GM18951 (cell line): ENCODE measurements around the gene HBD.

Source experiments
- POLR2A ChIP-seq: IDR thresholded peaks from 4 replicates; pipeline ENCODE4 v1.6.1; 2011; ENCODE audit warnings: mild to moderate bottlenecking; ENCODE audit not compliant: insufficient read length, insufficient read depth; ENCODE audit errors: extremely low read depth
- in situ Hi-C: fragments of 300-500 bp; cut with MboI; formaldehyde crosslinking; loops from one replicate; pipeline ENCODE4 v1.12.0; 2022; ENCODE audit warnings: low sequenced_read_pairs, mixed read lengths, inconsistent platforms; ENCODE audit not compliant: unreplicated experiment

HBD gene

DNA sequence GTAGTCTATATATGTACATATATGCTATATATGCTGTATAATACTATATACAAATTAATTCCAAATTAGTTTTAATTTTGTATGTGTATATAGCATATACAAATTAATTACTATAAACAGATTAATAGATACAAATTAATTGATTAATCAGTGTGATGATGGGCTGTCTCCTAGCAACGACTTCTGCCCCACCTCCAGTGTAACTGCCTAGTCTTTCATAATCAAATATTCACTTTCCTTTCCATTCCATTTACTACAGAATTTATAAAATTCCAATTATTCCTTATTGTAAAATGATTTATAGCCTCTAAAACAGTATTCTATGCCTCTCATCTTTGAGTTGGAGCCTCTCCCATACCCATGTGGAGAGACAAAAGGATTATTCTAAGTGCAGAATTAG, 976 bp downstream of the HBD start:
- in situ Hi-C loops, result no loop called here
- no peak for TF ChIP-seq POLR2A

DNA sequence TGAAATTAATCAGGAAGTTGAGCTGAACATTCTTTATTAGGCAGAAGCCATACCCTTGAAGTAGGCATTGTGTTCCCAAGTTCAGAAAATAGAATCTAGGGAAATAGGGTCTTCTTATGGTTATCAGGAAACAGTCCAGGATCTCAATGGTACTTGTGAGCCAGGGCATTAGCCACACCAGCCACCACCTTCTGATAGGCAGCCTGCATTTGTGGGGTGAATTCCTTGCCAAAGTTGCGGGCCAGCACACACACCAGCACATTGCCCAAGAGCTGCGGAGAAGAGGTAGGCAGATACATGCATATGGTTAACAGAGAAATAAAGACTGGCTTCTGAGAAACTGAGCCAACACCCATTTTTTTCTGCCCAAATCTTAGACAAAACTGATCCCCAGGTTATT, 1.5 kb downstream of the HBD start:
- TF ChIP-seq POLR2A, result no peak
- in situ Hi-C loops, result no loop called here

DNA sequence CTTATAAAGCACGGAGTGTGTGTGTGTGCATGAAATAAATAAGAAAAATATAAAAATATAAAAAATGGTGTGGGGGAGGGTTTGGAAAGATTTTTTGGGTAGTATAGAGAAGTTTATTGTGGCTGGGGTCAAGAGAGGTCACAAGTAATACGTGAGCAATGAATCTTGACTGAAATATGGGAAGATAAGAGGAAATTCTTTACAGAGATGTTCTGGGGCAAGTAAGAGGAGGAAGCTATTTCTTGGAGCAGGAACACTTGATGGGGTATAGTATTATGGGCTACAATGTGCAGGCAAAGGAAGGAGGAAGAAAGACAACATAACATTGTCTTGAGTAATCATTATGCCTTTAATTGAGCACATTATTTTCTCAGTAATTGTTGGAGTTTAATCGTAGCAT, 2.1 kb downstream of the HBD start:
- in situ Hi-C loops, result no loop called here
- TF ChIP-seq POLR2A, result no peak

DNA sequence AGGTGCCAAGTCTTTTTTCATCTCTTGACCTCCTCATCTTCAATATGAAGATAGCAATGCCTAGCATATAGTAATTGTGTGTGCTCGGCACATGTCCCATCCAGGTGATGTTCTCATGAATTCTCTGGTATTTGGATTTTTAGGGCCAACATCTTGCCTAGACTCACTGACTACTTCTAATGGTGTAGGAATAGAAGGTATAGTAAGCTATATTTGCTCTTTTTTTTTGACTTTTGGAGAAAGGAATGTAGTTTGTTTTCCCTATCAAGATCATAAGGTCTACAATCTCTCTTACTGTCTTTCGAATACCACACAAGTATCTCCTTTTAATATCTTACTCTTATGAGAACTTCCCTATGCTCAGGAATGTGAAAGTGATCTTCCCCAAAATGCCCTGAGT, 3.2 kb downstream of the HBD start:
- in situ Hi-C loops, result no loop called here
- TF ChIP-seq POLR2A, result no peak

DNA sequence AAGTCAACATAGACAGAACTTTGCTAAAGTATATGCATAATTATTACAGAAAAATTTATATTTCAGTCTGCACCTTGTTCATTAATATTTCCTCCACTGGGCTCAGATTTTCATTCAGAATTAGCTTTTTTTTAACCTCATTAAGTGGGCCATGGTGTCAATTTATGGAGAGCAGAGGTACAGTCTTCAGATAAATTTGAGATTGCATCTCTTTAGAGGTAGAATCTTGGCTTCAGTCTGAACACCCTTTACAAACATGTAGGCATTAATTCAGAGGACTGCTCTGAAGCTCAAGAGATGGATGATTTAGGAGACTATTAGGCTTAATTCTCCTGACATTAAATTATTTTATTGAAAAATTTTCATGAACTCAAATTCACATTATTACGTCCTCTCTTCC, 4.0 kb downstream of the HBD start:
- no peak for TF ChIP-seq POLR2A
- in situ Hi-C loops, result no loop called here

DNA sequence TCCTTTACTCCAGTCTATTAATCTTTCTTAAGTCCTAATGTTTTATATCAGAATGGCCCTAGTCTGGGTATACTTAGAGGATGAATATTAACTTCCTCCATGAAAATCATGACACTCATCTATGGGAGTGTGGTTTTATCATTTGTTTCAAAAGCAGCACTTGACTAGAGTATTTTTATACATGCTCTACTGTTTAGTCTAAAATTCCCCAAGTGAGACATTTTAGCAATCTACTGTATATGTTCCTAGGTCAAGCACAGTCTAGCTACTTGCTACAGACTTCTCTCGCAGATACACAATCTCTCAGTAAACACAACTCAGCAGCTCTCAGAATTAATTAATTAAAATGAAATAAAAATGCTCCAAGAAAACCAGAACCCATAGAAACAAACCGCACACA, 4.5 kb downstream of the HBD start:
- no peak for TF ChIP-seq POLR2A
- in situ Hi-C loops, result no loop called here

DNA sequence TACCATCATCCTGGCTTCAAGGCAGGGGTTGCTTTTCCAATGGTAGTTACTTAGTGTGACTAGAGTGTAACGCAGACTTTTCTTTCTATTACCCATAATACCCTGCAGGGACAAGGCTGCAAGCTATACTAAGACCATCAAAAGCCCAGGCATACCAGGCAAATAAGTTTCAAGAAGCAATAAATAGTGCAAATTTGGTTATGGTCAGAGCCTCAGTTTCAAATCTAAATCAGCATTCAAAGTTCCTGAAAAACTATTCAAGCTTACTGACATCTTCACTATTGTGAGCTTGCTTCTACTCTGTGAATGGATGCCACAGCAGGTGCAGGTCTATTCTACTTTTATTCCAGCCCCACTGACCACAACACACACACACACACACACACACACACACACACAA, 4.9 kb downstream of the HBD start:
- TF ChIP-seq POLR2A, result no peak
- in situ Hi-C loops, result no loop called here

DNA sequence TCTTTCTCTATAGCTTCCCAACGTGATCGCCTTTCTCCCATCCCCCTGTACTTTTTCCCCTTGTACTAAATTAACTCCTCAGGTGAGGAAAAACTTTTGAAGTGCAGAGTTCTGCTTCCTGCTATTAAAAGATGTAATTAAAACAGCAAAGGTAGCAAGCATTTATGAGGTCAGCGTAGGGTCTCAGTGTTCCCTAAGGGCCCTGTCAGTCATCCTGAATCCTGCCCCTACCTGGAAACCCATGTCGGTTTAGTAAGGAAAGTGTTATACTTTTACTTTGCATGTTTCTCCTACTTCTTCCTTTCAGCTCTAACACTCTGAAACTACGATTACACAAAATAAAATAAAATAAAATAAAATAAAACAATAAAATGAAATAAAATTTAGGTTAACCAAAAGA, 6.2 kb downstream of the HBD start:
- in situ Hi-C loops, result no loop called here
- no peak for TF ChIP-seq POLR2A

DNA sequence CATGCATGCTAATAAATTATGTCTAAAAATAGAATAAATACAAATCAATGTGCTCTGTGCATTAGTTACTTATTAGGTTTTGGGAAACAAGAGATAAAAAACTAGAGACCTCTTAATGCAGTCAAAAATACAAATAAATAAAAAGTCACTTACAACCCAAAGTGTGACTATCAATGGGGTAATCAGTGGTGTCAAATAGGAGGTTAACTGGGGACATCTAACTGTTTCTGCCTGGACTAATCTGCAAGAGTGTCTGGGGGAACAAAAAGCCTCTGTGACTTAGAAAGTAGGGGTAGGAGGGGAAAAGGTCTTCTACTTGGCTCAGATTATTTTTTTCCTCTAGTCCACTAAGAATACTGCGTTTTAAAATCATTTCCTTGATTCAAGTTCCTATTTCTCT, 6.6 kb downstream of the HBD start:
- in situ Hi-C loops, result no loop called here
- TF ChIP-seq POLR2A, result no peak

DNA sequence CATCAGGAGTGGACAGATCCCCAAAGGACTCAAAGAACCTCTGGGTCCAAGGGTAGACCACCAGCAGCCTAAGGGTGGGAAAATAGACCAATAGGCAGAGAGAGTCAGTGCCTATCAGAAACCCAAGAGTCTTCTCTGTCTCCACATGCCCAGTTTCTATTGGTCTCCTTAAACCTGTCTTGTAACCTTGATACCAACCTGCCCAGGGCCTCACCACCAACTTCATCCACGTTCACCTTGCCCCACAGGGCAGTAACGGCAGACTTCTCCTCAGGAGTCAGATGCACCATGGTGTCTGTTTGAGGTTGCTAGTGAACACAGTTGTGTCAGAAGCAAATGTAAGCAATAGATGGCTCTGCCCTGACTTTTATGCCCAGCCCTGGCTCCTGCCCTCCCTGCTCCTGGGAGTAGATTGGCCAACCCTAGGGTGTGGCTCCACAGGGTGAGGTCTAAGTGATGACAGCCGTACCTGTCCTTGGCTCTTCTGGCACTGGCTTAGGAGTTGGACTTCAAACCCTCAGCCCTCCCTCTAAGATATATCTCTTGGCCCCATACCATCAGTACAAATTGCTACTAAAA, 7.5 kb downstream of the HBD start, which contains the start of gene HBB:
Gene HBB (minus strand): TSS at position 340 of the 579 bp plus-strand sequence. CDS start 50 bp downstream, at position 290.
- no peak for TF ChIP-seq POLR2A
- in situ Hi-C loops, result no loop called here

DNA sequence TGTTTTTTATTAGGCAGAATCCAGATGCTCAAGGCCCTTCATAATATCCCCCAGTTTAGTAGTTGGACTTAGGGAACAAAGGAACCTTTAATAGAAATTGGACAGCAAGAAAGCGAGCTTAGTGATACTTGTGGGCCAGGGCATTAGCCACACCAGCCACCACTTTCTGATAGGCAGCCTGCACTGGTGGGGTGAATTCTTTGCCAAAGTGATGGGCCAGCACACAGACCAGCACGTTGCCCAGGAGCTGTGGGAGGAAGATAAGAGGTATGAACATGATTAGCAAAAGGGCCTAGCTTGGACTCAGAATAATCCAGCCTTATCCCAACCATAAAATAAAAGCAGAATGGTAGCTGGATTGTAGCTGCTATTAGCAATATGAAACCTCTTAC, 8.8 kb downstream of the HBD start:
- in situ Hi-C loops, result no loop called here
- TF ChIP-seq POLR2A, result no peak

DNA sequence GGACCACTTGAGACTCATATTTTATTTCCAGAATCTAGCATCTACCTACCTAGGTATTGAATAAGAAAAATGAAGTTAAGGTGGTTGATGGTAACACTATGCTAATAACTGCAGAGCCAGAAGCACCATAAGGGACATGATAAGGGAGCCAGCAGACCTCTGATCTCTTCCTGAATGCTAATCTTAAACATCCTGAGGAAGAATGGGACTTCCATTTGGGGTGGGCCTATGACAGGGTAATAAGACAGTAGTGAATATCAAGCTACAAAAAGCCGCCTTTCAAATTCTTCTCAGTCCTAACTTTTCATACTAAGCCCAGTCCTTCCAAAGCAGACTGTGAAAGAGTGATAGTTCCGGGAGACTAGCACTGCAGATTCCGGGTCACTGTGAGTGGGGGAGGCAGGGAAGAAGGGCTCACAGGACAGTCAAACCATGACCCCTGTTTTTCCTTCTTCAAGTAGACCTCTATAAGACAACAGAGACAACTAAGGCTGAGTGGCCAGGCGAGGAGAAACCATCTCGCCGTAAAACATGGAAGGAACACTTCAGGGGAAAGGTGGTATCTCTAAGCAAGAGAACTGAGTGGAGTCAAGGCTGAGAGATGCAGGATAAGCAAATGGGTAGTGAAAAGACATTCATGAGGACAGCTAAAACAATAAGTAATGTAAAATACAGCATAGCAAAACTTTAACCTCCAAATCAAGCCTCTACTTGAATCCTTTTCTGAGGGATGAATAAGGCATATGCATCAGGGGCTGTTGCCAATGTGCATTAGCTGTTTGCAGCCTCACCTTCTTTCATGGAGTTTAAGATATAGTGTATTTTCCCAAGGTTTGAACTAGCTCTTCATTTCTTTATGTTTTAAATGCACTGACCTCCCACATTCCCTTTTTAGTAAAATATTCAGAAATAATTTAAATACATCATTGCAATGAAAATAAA, 9.5 kb downstream of the HBD start:
- in situ Hi-C loops, result no loop called here
- no peak for TF ChIP-seq POLR2A

DNA sequence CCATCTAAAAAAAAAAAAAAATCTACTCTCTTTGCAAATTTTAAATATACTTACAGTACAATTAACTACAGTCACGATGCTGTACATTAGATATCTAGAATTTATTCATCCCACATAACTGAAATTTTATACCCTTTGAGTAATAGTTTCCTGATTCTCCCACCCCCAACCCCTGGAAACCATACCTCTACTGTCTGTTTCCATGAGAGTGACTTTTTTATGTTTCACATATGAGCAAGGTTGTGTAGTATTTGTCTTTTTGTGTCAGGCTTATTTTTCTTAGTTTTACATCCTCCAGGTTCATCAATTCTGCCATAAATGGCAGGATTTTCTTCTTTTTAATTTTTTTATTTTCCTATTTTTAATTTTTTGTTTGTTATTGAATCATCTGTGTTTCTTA, 10.6 kb downstream of the HBD start:
- no peak for TF ChIP-seq POLR2A

DNA sequence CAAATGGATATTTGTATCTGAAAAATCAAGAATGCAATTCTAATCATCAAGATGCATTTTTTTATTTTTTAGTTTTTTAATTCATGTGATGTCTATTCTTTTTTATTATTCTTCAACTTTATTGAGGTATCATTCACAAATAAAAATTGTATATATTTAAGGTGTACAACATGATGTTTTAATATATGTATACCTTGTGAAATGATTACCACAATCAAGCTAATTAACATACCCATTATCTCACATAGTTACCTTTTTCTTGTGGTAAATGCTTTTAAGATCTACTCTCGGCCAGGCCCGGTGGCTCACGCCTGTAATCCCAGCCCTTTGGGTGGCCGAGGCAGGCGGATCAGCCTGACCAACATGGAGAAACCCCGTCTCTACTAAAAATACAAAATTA, 11.1 kb downstream of the HBD start:
- TF ChIP-seq POLR2A, result no peak
- in situ Hi-C loops, result no loop called here

More for the DNA sequence above, 10.6 kb downstream of the HBD start:
- in situ Hi-C loops, result no loop called here
